PC-3 (cell line): ENCODE data around the gene PNPLA4.
A peak's percentile ranks its signal among the peaks of the same experiment; 100 is the strongest.

ENCODE experiments used
- CTCF ChIP-seq: fragments of 300-600 bp; sonication (generic); conservative IDR thresholded peaks from 2 replicates; pipeline ENCODE4 v1.5.1; 2017; ENCODE audit warnings: antibody characterized with exemption, low read depth, mild to moderate bottlenecking, low read length
- EZH2 ChIP-seq: fragments of 300-600 bp; sonication (generic); IDR thresholded peaks from one replicate; pipeline ENCODE4 v1.6.1; 2017; ENCODE audit warnings: antibody characterized with exemption, mild to moderate bottlenecking, low read length; ENCODE audit not compliant: unreplicated experiment
- EZH2phosphoT487 ChIP-seq: fragments of 300-600 bp; sonication (generic); IDR thresholded peaks from 2 replicates; pipeline ENCODE4 v1.6.1; 2018; ENCODE audit warnings: mild to moderate bottlenecking, antibody characterized with exemption, low read length, borderline replicate concordance

DNA sequence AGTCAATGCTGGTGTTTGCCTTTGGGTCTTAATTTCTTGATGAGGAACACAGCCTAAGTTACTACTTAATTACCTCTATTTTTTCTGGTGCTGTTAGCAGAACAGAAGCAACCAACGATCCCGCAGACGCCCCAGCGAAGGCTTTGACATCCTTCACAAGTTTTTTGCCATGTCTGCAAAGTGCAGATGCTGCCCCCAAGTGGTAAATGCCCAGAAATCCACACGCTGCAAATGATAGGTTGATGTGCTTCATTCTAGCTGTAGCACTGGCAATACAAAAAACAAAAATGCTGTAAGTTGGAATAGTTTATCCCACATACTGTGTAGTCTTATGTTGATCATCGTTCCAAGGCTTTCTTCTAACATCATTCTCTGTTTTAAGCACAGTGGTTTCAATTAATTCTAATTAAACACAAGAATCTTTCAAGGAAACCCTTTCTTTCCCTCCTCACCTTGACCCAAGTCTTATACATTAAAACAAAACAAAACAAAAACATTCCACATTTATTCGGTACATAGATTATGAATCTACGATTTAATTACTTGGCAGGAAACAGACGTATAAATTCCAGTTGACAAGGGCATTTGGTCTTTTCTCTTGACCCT lies 1.2 kb downstream of the PNPLA4 start:
- no peak for TF ChIP-seq EZH2
- peak; percentile 82 for TF ChIP-seq CTCF
- no peak for TF ChIP-seq EZH2phosphoT487
